Activated CD8-positive, alpha-beta memory T cell treated with anti-CD3 and anti-CD28 coated beads, Interleukin-2, amount 50 U/mL, for 1 hour (primary cell): ENCODE results near the gene GON4L.
"Not testable (repeated sequence)": the region's sequence is repeated elsewhere in the genome, so short reads cannot be mapped to it uniquely, and the experiment has no call there.

Experiments
- DNase-seq: peaks from one replicate; pipeline ENCODE4 v3.0.0-alpha.2; 2020; ENCODE audit errors: extremely low read depth

GON4L gene

DNA sequence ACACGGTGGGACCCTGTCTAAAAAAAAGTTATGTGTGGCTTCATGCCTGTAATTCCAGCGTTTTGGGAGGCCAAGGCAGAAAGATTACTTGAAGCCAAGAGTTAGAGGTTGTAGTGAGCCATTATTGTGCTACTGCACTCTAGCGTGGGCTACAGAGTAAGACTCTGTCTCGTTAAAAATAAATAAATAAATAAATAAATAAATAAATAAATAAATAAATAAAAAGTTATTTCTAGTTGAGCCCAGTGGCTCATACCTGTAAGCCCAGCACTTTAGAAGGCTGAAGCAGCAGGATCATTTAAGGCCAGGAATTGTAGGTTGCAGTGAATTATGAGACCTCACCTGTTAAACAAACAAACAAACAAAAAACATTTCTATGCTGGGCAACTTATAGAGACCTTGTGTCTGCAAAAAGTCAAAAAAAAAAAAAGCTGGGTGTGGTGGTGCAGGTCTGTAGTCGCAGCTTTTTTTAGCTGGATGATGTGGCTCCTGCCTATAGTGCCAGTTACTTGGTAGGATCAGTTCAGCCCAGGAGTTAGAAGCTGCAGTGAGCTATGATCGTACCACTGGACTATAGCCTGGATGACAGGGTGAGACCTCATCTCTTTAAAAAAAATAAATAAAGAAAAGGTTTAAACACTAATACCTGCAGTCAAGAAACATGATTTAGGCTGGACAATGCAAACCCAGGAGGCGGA lies 25.6 kb downstream of the GON4L start:
- no peak for DNase-seq

DNA sequence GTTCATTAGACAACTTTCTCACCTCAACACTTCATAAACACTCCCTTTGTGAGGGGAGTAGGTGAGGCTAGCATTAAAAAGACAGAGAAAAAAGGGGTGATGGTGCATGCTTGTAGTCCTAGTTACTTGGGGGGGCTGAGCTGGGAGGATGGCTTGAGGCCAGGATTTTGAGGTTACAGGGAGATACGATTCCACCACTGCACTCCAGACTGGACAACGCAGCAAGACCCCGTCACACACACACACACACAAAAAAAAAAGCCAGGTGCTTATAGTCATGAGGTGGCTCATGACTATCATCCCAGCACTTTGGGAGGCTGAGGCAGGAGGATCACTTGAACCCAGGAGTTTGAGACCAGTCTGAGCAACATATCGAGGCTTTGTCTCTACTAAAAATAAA lies 29.6 kb downstream of the GON4L start:
- DNase-seq: no peak

DNA sequence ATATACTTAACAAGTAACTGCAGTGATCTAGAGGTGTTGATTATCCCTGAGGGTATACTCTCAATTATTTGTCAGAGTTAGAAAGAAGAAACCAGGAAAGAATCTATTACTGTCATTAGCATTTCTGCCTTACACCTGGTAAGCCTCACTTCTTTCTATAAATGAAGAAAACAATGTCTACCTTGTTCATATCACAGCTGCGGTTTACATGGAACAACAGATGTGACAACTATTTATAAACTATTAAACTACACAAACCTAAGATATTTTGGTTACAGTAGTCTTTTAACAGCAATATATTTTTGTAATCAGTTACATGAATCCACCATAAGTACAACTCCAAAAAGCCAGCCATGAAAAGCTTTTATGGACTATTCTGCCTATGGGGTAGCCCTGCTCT lies 40.7 kb downstream of the GON4L start:
- no peak for DNase-seq

DNA sequence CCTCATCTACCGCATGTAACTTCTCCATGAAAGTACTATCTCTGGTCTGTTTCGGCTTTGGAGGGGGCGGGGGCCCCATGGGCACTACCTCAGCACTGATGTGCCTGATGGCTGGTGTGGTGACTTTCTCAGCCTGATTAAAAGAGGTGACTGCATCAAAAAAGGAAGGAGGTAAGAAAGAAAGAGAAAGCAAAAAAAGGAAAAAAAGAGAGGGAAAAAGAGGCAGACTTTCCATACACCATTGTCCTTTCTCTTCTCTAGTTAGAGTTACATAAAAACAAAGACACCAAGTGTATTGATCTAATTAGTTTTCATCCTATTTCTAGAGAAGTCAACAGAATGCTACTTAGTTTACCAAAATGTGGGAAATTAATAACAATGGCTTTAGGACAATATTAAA lies 43.3 kb downstream of the GON4L start:
- DNase-seq: no peak

DNA sequence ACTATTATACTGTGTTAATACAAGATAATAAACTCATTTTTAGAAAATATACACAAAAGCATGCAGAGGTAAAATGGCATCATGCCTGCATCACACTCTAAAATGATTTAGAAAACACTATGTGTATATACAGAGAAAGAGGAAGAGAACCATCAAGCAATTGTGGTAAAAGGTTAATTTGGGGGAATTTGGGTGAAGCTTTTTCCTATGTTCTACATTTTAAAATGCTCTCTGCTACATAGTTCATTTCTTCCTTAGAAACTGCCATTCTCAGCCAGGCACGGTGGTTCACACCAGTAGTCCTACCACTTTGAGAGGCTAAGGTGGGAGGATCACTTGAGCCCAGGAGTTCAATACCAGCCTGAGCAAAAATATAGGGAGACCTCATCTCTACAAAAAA lies 44.1 kb downstream of the GON4L start:
- DNase-seq: no peak

DNA sequence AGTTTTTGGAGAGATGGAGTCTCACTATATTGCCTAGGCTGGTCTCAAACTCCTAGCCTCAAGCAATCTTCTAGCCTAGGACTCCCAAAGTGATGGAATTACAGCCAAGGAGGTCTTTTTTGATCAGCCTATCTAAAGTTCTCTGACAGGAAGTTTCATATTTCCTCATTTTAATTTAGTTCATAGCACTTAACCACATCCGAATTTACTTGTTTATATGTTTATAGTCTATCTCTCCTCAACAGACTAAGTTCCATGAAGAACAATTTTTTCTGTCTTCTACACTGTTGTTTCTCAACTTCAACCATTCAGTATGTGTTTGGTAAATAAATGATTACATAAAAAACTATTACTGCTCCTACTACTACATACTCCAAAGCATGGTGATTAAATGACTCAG lies 47.9 kb downstream of the GON4L start:
- DNase-seq: no peak

DNA sequence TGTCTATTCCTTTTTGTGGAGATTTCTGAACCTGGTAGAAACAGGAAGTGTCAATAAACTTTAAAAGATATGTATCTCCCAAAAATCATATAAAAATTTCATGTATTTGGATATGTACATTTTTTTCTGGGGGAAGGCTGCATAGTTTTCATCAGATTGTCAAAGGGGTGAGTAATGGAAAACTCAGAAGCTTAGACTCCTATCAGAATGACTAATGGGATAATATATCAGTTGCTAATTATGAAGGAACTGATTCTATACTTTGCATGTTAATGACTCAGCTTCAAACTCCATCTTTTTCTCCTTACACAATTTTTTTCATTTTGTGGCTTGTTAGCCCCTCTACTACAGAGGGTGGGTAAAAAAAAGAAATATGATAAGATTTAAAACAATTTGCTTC lies 55.9 kb downstream of the GON4L start:
- DNase-seq: no peak

DNA sequence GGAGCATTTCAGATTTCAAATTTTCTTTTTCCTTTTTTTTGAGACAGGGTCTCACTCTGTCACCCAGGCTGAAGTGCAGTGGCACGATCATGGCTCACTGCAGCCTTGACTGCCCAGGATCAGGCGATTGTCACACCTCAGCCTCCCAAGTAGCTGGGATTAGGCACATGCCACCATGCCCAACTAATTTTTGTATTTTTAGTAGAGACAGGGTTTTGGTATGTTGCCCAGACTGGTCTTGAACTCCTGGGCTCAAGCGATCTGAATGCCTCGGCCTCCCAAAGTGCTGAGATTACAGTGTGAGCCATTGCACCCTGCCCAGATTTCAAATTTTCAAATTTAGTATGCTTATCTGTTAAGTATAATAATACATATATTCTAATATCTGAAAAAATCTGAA lies 61.4 kb downstream of the GON4L start:
- not testable (repeated sequence) for DNase-seq

DNA sequence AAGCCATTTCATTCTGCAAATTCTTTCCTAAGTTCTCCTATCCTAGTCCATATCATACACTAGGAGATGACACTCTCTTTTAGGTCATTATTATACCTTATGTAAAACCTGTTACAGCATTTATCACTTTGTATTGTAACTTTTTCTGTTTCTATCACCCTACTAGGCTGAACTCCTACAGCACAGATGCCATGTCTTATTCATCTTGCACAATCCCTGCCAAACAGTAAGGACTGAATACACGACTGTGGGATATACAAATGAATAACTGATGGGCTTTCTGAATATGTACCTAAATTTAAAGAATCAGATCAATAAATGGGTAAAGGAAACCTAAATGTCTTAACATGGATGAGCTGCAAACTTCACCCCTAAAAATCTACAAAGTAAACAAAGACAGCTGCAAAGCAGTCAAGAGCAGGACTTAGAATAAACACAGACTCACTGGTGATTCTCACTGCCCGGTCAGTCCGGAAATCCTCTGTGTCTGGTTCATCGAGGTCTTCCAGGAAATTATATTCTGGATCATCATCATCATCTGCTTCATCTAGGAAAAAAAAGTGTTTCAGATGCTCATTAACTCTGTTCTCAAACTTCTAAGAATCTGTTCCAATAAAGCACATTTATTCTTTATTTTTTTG lies 62.3 kb downstream of the GON4L start:
- no peak for DNase-seq

DNA sequence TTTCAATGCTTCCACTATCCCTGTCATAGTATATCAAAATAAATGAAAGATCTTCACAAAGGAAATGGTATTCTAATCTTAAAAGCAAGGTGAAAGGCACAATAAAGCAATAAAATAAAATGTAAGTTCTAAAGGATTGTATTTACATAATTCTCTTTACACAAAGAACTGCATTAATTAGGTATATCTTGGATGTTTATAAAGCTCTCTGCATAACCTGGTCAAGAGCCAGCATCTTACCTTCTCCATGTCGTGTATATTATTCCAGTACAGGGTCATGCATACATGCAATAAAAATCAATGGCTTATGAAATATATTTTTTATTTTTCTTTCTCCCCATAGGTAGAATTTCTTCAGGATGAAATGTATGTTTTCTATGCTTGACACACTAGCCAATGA lies 63.8 kb downstream of the GON4L start:
- DNase-seq: no peak

DNA sequence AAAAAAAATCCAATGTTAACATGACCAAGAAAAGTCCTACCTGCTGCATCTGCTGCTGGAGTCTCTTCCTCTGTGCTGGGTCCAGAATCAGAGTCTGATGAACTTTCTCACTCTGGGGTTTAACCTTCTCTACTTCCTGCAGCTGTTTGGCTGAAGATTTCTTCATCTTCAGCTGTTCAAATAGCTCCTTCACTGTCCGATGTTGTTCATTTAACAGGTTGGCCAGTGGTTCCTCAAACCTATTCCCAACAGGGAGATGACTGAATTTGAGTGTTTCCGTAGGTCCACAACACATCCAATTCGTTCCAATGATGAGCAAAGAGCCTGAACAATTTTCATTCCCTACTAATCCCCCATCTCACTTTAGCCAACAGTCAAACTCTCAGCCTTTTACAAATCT lies 79.4 kb downstream of the GON4L start:
- DNase-seq: no peak

DNA sequence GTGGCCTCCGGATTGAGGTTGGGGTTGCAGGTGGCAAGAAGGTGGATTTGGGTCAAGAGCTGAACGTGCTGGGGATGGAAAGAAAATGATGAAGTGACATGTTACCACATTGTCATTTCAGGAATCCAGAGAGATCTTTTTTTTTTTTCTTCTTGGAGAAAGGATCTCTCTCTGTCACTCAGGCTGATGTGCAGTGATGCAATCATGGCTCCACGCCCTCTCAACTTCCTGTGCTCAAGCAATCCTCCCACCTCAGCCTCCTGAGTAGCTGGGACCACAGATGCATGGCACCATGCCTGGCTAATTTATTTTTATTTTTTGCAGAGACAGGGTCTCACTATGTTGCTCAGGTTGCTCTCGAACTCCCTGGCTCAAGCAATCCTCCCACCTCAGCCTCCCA lies 80.6 kb downstream of the GON4L start:
- DNase-seq: no peak

DNA sequence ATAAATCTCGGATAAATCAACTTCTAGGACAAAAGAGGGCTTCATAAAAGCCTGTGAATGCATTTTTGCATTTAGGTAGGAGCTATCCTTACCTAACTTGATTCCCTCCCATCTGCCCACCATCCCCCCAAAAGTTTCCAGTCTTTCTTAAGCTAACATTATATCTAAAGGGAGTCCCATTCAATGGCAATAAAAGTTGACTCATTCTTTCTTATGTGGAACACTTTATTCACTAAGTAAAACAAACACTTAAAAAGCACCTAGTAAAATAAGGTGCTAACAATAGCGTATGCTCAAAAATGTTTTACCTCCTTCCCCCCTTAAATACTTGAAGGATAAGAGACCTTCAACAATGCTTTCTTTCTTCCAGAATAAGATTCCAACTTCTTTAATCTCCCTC lies 83.8 kb downstream of the GON4L start:
- no peak for DNase-seq

DNA sequence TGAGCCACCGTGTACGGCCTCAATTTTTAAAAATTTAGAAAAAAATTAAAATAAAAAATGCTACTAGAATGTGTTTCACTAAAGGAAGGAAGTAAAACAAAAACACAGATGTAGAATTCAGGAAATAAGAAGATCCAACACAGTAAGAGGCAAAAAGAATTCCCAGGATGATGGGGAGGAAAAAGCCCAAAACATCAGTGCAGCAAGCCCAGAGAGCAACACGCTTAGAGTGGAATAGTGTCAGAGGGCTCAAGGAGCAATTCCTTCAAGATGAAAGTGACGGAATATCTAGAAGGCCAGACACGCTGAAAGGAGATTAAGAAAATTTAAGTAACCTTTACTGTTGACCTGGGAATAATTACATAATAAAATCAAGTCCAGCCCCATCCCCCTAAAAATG lies 87.8 kb downstream of the GON4L start:
- DNase-seq: no peak

DNA sequence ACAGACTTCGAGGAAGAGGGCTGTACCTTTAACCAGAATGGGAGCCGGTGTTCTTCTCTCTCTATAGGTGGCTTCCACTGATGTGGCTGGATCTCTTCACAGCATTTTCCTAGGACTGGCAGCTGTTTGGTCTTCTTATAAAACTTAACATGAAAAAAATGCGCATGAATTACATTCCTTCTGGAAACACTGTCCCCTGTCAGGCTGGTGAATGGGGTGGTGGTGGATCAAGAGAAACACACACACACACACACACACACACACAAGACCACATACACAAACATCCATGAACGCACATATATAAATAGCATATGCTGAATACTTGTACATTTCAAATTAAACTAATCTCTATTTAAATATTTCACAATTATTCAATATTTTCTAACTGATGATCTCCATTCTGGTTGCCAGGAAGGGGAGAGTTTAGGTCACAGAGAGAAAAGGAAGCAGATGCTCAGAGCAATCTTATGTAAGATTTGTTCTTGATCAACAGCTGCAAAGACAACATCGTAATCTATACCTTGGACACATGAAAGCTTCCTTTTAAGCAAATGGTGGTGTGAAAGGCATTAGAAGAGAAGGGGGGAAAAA lies 89.5 kb downstream of the GON4L start:
- DNase-seq: not testable (repeated sequence)

DNA sequence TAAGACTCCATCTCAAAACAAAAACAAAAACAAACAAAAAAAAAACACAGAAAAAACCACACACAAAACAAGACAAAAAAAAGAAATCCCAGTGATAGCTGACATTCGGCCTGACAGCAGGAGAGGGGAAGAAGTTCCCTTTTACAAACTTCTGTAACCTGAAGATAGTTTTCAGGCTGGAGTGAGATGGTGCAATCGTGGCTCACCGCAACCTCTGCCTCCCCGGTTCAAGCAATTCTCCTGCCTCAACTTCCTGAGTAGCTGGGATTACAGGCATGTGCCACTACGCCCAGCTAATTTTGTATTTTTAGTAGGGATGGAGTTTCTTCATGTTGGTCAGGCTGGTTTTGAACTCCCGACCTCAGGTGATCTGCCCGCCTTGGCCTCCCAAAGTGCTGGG lies 93.0 kb downstream of the GON4L start:
- DNase-seq: not testable (repeated sequence)

DNA sequence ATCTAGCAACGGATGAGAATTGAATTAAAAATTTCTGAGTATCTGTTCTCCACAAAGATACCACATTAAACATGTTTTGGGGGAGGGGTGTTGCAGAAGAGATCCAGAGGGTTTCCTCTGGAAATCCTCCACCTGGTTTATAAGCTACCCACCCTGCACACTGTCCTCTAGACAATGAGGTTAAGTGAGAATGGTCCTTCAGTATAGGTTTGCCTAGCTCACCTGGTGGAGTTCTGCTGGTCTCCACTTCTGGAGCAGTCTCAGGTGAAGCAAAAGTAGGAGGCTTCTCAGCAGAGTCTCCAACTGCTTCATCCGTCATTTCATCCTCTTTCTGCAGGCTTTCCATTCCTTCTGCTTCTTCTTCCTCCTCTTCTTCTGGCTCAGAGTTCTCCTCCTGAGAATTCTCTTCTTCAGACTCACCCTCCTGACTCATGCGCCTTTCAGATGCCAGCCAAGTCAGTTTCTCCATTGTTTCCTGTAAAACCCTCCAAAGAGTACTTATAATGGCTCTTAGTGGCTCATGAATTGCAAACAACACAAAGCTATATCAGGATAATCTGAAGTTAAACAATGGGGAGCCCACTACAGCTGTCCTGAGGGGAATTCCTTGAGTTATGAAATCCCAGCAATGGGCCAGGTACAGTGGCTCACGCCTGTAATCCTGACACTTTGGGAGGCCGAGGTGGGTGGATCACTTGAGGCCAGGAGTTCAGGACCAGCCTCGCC lies 93.8 kb downstream of the GON4L start:
- DNase-seq: not testable (repeated sequence)

DNA sequence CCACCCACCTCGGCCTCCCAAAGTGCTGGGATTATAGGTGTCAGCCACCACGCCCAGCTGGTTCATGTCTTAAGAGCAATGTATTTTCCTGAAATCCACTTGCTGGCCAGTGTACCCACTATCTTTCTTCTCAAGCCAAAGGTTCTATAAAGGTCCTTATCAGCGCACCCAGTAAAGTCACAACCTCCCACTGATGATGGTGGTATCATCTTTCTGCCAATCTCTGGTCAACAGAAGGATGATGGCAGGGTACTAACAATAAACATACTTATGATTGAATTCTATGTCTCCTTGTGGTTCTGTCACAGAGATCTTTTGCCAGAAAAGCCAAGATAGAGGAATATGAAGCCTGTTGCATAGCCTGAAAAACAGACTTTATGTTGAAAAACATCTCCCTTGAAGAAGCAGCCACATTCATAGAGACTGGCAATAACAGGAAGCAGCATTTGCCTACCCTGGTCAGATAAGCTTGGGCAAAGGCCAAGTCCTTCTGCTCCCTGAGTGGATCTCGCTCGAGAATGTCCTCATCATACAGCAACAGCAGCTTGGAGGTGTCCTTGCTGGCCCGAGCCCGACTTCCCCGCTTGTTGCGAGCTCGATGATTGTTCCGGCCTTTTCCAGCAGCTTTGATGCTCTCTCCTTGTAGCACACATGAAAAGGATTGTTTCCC lies 95.1 kb downstream of the GON4L start:
- no peak for DNase-seq

DNA sequence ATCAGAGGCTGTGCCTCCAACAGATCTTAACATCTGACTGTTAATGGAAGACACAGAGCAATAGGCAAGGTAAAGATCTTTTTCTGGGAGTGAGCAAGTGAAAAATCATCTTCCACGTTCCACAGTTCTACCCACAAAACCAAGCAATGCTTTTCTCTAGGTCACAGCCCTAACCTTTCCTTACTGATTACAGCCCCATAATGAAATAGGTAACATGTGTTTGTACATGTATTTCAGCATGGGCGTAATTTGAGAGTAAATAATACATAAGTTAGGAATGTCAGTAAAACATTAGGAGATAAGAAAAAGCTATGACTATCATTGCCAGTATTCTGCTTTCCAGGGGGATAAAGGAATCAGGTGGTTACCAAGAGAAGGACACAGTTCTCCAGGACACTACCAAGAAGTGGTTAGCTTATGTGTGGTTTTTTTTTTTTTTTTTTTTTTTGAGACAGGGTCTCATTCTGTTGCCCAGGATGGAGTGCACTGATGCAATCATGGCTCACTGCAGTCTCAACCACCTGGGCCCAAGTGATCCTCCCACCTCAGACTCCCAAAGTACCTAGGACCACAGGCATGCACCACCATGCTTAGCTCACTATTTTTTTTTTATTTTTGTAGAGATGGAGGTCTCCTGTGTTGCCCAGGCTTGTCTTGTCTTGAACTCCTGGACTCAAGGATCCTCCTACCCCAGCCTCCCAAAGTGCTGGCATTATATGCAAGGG lies 96.1 kb downstream of the GON4L start:
- no peak for DNase-seq

DNA sequence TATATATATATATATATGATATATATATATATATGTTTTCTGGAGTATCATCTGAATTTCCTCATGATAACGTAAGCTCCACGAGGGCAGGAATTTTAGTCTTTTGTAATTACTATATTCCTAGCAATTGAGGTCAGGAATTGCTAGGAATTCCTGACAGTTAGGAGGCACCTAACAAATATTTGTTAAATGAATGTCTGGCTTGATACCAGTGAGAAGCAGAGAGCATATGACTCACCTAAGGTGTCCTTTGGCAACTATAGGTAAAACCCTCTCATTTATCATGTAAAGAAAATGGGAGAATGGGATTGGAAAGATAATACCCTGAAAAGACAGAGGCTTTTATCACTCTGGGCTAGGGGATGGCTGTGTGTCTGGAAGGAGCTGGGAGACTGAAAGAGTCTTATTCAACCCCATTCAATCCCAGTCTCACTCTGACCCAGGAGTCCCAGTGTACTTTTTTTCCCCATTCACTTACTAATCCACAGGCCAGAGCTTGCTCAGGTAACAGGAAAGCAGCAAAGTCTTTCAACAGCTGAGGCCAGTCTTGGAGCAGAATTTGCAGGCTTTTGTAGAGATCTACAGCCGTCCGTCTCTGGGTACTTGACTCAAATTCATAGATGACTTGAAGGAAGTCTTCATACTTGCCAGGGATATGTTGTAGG lies 96.9 kb downstream of the GON4L start:
- DNase-seq: no peak

DNA sequence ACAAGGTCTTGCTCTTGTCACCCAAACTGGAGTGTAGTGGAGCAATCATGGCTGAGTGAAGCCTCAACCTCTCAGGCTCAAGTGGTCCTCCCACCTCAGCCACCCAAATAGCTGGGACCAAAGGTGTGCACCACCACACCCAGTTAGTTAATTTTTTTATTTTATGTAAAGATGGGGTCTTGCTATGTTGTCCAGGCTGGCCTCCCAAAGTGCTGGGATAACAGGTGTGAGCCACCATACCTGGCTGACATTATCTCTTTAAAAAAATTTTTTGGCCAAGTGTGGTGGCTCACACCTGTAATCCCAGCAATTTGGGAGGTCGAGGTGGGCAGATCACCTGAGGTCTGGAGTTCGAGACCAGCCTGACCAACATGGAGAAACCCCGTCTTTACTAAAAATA lies 98.0 kb downstream of the GON4L start:
- DNase-seq: not testable (repeated sequence)
